ENCODE data around the gene VCP. TPM values are rescaled to one million over a fixed set of nuclear protein-coding genes. Genes with fewer than 3 reads are reported as not detected.

VCP gene
- total RNA-seq, 1 experiment from 2014 or later: 170 TPM

GRCh38 chr9:35104586-35104985 is 32.2 kb upstream of the VCP start:
- CTCF ChIA-PET: interaction anchor here (1.9 kb wide), 1 partner anchor 12 kb away, joined by 10 read pairs; the partner anchor contains the start of gene ATOSB
- BruUV-seq (replicated peaks): no TSS peak
- Histone ChIP-seq H3K9me2 (ENCODE audit: insufficient read depth) (no peaks in the 10 kb centered on the region), H3K9me3 (ENCODE audit: control insufficient read depth in 1 of 2, insufficient read depth in 1 of 2, low read depth in 1 of 2, low read length in 2 of 2) (no peaks in the 10 kb centered on the region), H3K4me2 (ENCODE audit: low read length) (no peak overlapping the region), H3K9ac (ENCODE audit: low read length) (no peak overlapping the region), H3K4me3 (replicated peaks in 1 of 2; ENCODE audit: low read depth in 1 of 2, low read length in 2 of 2) (no peak overlapping the region), H3K27ac (ENCODE audit: low read depth, low read length) (no peak overlapping the region), H2AFZ (ENCODE audit: low read depth, low read length, poor library complexity, severe bottlenecking) (no peak overlapping the region), H3K79me2 (ENCODE audit: insufficient read depth, low read length) (peaks cover 30% of the 10 kb centered on the region), H4K20me1 (ENCODE audit: insufficient read depth) (no peaks in the 10 kb centered on the region), H3K4me1 (ENCODE audit: control insufficient read depth in 1 of 2, insufficient read depth in 2 of 2, low read length in 2 of 2) (peaks cover 9 to 23% of the 10 kb centered on the region in 2 experiments), H3K27me3 (ENCODE audit: insufficient read depth, low read length) (no peaks in the 10 kb centered on the region), H3K36me3 (ENCODE audit: control insufficient read depth in 1 of 2, insufficient read depth in 2 of 2, low read length in 2 of 2) (peaks cover 17 to 22% of the 10 kb centered on the region in 2 experiments)
- POLR2A ChIA-PET: no interaction called here
- DNase-seq (ENCODE audit: low read depth, low spot score) (no peak), ATAC-seq (no peak)
- TF ChIP-seq EGR1 (IDR thresholded peaks at IDR 0.05; ENCODE audit: low read depth) (no peak), EZH2phosphoT487 (IDR thresholded peaks at IDR 0.05; ENCODE audit: borderline replicate concordance) (no peak), TCF7L2 (IDR thresholded peaks at IDR 0.05; ENCODE audit: borderline replicate concordance, extremely low read depth, insufficient read depth, insufficient read length) (no peak), SRF (IDR thresholded peaks at IDR 0.05; ENCODE audit: low read depth) (no peak), ATF3 (IDR thresholded peaks at IDR 0.05) (no peak), POLR2AphosphoS5 (IDR thresholded peaks at IDR 0.05; ENCODE audit: low read depth, low read length) (no peak), RAD21 (IDR thresholded peaks at IDR 0.05; ENCODE audit: low read depth) (no peak), SP1 (IDR thresholded peaks at IDR 0.05; ENCODE audit: low read depth) (no peak), ZFX (IDR thresholded peaks at IDR 0.05) (no peak), ELF1 (IDR thresholded peaks at IDR 0.05; ENCODE audit: borderline replicate concordance, low read depth) (no peak), FOSL1 (IDR thresholded peaks at IDR 0.05; ENCODE audit: low read depth) (no peak), EZH2 (IDR thresholded peaks at IDR 0.05) (no peak), YY1 (IDR thresholded peaks at IDR 0.05; ENCODE audit: extremely low read depth, insufficient replicate concordance, low read depth, low read length) (no peak), MAX (IDR thresholded peaks at IDR 0.05) (no peak)
- TF ChIP-seq, protein P1, sequence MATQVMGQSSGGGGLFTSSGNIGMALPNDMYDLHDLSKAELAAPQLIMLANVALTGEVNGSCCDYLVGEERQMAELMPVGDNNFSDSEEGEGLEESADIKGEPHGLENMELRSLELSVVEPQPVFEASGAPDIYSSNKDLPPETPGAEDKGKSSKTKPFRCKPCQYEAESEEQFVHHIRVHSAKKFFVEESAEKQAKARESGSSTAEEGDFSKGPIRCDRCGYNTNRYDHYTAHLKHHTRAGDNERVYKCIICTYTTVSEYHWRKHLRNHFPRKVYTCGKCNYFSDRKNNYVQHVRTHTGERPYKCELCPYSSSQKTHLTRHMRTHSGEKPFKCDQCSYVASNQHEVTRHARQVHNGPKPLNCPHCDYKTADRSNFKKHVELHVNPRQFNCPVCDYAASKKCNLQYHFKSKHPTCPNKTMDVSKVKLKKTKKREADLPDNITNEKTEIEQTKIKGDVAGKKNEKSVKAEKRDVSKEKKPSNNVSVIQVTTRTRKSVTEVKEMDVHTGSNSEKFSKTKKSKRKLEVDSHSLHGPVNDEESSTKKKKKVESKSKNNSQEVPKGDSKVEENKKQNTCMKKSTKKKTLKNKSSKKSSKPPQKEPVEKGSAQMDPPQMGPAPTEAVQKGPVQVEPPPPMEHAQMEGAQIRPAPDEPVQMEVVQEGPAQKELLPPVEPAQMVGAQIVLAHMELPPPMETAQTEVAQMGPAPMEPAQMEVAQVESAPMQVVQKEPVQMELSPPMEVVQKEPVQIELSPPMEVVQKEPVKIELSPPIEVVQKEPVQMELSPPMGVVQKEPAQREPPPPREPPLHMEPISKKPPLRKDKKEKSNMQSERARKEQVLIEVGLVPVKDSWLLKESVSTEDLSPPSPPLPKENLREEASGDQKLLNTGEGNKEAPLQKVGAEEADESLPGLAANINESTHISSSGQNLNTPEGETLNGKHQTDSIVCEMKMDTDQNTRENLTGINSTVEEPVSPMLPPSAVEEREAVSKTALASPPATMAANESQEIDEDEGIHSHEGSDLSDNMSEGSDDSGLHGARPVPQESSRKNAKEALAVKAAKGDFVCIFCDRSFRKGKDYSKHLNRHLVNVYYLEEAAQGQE (IDR thresholded peaks at IDR 0.05; ENCODE audit: low read depth): no peak
- TF ChIP-seq, protein P2, sequence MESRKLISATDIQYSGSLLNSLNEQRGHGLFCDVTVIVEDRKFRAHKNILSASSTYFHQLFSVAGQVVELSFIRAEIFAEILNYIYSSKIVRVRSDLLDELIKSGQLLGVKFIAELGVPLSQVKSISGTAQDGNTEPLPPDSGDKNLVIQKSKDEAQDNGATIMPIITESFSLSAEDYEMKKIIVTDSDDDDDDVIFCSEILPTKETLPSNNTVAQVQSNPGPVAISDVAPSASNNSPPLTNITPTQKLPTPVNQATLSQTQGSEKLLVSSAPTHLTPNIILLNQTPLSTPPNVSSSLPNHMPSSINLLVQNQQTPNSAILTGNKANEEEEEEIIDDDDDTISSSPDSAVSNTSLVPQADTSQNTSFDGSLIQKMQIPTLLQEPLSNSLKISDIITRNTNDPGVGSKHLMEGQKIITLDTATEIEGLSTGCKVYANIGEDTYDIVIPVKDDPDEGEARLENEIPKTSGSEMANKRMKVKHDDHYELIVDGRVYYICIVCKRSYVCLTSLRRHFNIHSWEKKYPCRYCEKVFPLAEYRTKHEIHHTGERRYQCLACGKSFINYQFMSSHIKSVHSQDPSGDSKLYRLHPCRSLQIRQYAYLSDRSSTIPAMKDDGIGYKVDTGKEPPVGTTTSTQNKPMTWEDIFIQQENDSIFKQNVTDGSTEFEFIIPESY (IDR thresholded peaks at IDR 0.05; ENCODE audit: extremely low read depth, insufficient replicate concordance, low read length): no peak
- TF ChIP-seq, protein P3, sequence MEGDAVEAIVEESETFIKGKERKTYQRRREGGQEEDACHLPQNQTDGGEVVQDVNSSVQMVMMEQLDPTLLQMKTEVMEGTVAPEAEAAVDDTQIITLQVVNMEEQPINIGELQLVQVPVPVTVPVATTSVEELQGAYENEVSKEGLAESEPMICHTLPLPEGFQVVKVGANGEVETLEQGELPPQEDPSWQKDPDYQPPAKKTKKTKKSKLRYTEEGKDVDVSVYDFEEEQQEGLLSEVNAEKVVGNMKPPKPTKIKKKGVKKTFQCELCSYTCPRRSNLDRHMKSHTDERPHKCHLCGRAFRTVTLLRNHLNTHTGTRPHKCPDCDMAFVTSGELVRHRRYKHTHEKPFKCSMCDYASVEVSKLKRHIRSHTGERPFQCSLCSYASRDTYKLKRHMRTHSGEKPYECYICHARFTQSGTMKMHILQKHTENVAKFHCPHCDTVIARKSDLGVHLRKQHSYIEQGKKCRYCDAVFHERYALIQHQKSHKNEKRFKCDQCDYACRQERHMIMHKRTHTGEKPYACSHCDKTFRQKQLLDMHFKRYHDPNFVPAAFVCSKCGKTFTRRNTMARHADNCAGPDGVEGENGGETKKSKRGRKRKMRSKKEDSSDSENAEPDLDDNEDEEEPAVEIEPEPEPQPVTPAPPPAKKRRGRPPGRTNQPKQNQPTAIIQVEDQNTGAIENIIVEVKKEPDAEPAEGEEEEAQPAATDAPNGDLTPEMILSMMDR (IDR thresholded peaks at IDR 0.05 in 2 of 3, conservative IDR thresholded peaks at IDR 0.05 in 1 of 3; ENCODE audit: borderline replicate concordance in 1 of 3, insufficient read depth in 1 of 3, low read depth in 2 of 3, low read length in 2 of 3): no peak
- RAD21 ChIA-PET (ENCODE audit: low non-redundant PET in 1 of 2, low total read pairs in 2 of 2, uncharacterized antibody in 2 of 2, unreplicated experiment in 2 of 2): no interaction called here
- intact Hi-C loops (cut with micrococcal nuclease): no loop called here
